HG03558 (cell line): ENCODE measurements around the gene MTMR2.
"Not testable (repeated sequence)": the region's sequence is repeated elsewhere in the genome, so short reads cannot be mapped to it uniquely, and the experiment has no call there.

Experiments
- ATAC-seq: cut with Tn5 transposase; IDR thresholded peaks from one replicate; pipeline ENCODE4 v1.9.1; 2021; ENCODE audit warnings: moderate number of reproducible peaks; ENCODE audit not compliant: unreplicated experiment; ENCODE audit errors: extremely low read depth

Gene MTMR2

DNA sequence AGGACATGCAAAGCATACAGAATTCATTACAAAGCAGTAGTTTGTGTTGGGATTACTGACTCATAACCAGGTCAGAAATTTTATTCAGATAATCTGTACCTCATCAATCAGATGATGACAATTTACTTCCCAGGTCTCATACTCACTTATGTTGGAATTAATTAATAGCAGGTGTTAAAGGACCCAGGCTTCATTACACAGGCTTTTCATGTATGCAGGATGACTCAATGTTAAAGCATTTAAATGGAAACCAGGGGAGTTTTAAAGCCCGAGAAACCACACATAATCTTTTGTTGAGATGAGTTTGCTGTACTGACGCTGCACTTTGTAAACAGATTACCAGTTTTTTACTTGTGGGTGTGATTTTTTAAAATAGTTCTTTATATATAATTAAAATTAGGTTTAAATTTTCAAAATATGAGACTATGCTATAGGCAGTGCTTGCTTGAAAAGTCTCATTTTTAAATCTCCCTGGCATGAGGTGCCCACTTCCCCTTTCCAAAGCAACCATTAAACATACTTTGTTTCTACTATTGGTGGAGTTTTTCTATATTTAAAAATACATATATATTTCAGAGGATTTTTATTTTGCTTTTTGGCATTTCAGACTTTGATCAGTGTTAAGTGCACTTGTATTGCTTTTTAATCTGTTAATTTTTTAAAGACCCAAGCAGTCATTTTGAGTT is 92.6 kb downstream of the MTMR2 start:
- ATAC-seq, result no peak

DNA sequence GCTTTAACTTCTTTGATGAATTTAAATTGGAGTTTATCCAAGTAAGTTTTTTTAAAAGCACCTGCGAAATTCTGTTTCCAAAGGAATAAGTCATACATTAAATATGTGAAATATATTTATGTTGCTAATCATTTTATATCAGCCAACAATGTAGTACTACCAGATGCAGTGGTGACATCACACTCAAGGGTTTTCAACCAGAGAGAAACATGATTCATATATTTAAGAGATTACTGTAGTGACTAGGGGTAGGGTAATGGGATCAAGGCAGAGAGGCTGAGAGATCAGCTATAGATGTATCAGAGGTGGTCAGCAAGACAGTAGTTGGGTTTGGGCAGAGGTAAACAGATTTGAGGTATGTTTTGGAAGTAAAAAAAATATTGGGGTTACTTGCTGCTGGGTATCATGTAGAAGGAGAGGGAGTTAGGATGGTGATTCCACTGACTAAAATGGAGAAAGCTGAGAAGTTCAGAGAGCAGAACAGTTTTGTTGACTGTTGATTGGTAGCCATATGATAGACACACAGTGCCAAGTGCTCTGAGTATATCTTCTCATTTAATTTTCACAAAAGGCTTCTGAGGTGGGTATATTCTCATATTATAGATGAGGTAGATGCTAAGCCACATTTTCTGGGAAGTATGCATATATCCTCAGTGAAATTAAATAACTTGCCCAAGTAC is 94.2 kb downstream of the MTMR2 start:
- ATAC-seq, result no peak

DNA sequence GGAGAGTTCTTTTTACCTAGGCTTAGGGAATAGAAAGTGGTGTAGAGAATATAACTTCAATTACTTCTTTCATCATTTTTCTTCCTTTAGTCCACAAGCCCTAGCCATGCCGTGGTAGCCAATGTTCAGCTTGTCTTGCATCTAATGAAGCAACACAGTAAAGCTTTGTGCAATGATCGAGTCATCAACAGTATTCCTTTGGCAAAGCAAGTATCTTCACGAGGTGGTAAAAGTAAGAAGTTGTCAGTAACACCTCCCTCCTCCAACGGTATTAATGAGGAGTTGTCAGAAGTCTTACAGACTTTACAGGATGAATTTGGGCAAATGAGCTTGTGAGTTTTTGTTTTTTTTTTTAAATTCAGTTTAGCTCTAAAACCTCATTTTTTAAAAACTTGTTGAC is 96.2 kb downstream of the MTMR2 start:
- no peak for ATAC-seq

DNA sequence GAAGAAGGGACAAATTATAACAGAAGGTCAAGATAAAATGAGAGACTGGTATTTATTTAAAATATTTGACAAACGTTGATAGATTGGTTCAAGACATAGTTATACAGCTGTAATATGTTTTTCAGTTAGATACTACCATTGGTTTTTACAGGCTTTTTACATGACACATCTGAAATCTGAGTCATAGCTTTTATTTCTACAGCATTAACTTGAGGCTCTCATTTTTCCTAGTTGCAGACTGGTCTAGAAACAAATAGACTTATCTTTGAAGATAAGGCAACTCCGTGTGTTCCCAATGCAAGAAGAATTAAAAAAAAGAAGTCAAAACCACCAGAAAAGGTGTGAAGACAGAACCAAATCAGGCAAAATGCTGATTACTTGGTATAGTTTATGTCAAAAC is 102.3 kb downstream of the MTMR2 start:
- no peak for ATAC-seq

DNA sequence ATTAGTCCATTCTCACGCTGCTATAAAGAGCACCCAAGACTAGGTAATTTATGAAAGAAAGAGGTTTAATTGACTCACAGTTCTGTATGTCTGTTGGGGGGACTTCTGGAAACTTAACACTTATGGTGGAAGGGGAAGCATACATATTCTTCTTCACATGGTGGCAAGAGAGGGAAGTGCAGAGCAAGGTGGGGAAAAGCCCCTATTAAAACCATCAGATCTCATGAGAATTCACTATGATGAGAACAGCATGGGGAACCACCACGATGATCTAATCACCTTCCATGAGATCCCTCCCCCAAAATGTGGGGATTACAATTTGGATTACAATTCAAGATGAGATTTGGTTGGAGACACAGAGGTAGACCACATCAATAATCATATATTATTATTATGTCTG is 107.9 kb downstream of the MTMR2 start:
- no peak for ATAC-seq

DNA sequence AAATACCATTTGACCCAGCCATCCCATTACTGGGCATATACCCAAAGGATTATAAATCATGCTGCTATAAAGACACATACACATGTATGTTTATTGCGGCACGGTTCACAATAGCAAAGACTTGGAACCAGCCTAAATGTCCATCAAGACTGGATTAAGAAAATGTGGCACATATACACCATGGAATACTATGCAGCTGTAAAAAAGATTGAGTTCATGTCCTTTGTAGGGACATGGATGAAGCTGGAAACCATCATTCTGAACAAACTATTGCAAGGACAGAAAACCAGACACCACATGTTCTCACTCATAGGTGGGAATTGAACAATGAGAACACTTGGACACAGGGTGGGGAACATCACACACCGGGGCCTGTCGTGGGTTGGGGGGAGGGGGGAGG is 112.9 kb downstream of the MTMR2 start:
- ATAC-seq, result not testable (repeated sequence)

DNA sequence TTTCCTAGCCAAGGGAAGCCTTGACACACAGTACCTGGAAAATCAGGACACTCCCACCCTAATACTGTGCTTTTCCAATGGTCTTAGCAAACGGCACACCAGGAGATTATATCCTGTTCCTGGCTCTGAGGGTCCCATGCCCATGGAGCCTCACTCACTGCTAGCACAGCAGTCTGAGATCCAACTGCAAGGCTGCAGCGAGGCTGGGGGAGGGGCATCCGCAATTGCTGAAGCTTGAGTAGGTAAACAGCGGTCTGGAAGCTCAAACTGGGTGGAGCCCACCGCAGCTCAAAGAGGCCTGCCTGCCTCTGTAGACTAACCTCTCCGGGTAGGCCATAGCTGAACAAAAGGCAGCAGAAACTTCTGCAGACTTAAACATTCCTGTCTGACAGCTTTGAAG is 117.4 kb downstream of the MTMR2 start:
- ATAC-seq, result not testable (repeated sequence)

DNA sequence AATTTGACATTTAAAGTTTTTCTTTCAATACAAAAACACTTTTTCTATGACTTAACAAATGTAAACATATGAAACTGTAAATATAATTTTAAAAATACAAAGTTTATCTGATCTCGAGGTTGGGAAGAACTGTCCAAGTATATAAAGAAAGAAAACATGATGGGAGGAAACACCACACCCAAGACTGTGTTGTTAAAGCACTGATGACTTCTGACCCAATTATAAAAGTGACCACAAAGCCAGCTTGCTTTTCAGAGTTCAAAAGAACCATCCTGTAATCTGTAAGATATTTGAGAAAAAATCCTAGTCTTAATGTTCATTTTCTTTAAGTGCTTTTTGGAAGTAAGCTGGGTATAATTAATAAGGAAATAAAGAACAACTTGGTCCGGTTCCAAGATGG is 118.0 kb downstream of the MTMR2 start:
- no peak for ATAC-seq

DNA sequence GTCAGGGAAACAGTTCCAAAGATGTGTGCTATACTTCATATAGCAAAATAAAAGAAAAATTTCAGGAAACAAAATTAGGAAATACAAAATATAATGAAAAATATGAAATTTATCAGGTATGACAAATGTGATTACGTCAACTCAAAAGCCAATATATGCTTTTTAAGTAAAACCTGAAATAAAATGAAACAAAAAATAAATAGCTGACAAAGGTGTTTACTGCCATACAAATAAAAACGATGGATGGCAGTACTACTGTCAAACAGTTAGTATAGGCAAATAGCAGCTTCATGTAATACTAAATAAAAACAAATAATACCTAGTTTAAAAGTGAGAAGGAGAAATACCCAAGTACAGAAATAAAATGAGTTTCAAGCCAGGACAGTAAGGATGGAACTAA is 119.9 kb downstream of the MTMR2 start:
- no peak for ATAC-seq

DNA sequence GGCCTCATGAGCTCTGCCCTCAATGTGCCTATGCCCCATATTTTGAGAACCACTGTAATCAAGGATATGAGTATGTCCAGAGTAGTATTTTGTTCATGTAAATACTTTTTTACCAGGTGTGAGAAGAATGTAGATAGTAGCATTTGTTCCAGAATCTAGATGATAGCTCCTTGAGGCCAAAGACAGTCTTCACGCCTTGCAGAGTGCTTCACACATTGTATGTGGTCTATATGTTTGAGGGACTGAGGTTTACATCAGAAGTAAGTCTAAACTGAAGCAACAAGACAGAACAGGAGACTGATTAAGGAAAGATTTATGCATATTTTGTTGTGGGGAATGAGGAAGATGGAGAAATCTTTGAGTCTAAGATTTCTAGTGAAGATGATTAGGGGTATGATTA is 121.1 kb downstream of the MTMR2 start:
- no peak for ATAC-seq

DNA sequence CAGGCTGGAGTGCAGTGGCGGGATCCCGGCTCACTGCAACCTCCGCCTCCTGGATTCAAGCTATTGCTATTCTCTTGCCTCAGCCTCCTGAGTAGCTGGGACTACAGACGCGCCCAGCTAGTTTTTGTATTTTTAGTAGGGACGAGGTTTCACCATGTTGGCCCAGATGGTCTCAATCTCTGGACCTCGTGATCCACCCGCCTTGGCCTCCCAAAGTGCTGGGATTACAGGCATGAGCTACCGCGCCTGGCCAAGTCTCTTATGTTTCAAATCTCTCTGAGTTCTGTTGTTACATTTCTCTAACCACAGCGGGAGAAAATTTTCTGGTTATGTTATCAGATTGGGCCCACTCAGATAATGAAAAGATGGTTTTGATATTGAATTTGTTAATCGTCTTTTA is 123.5 kb downstream of the MTMR2 start:
- no peak for ATAC-seq

DNA sequence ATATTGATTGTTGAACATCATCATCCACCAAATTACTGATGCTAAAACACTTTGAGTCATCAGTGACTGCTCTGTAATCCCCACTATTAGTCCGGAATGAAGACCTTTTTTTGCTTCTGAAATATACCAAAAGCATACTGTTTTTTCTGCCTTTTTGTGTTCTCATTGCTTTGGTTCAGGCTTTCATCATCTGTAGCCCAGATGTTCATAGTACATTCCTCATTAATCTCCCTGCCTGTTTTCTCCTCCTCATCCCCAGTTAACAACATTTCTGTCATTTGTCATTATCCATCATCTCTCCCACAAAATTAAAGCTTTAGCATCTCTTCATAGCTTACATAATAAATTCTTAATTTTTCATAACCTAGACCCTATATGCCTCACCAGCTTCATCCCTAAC is 124.4 kb downstream of the MTMR2 start:
- ATAC-seq, result no peak

DNA sequence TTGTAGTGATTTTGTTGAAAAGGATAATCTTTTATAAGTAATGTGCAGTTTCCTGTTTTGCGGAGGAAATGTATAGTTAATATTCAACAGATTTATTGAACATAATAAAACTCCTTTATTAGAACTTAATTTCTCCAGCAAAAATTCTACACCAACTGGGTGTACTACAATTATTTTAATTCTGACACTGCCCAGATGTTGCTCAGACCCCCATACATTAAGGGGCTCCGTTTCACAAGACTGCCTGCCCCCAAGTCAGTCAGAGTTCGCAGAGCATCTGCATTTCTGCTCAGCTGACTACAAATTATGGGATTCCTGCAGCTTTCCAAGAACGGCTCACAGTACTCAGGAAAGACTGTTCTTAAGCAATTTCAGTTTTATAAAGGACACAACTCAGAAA is 127.4 kb downstream of the MTMR2 start:
- no peak for ATAC-seq

DNA sequence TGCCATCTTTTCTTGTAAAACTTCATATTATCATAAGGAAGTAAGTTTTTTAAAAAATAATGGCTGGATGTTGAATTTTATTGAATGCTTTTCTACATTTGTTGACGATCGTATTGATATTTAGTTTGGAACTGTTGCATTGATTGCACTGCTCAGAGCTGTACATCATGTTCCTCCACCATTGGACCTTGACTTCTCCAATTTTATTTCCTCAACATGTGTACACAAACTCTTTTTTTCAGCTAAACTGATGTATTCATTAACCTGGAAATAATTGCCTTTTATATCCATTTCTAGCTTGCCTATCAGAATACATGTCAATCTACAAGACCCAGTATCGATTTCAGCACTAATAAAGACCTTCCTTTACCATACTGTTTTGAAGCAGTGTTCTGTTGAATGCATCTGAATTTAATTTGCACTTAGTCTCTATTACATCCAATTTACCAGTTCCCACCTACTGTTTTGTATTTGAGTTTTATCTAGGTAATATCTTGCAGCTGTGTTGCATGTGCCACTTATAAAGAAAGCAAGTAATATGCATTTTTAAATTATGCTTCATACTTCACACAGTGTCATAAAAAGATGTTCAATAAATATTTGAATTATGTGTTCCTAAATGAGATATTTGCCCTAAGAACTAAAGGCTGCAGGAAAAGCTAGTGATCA is 128.1 kb downstream of the MTMR2 start:
- ATAC-seq, result no peak

DNA sequence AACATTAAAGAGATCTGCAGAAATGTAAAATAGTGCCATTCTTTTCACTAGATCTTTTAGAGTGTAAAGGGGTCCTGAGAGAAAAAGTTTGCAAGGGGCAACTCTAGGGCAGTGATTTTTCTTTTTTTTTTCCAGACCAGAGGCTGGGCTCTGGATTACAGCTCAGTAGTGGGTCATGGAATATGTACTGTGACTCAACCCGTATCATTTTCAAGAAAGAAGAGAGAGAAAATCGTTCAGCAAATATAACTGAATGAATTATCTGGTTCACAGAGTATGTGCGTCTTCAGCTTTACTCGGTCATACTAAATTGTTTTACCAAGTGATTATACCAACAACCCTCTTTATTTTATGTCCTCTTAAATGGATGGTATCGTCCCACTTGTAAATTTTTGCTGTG is 129.8 kb downstream of the MTMR2 start:
- ATAC-seq, result no peak

DNA sequence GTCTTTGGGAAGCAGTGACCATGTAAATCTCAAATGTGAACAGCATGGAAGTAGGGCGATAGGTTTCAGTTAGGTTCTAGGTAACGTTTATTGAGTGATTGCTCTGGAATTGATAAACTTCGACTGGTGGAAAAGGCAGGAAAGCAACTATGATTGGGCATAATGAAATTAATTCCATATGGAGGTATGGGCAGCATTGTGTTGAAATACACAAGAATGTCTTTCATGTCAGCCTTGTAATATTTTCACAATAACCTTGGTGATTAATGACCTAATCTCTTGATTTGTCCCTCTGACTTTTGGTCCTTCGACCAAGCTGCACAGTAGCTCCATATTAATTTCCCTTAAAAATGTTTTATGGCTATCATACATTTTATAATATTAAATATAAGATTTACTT is 130.8 kb downstream of the MTMR2 start:
- ATAC-seq, result no peak

DNA sequence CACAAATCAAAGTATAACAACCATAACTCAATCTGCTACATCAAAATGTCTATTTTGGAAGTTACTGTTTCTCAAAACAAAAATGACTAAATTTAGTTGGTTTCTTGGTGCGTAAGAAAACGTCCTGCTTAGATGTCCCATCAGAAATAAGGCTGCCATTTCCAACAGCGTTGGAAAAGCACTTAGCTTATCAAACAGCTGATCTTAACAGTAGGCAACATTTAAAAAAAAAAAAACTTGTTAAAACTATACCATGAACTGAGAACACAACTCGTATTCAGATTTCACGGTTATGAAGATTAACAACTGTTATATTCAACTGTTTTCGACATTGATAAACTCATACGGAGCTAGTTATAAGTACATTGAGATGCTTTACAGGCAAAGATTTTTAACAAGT is 131.2 kb downstream of the MTMR2 start:
- no peak for ATAC-seq

DNA sequence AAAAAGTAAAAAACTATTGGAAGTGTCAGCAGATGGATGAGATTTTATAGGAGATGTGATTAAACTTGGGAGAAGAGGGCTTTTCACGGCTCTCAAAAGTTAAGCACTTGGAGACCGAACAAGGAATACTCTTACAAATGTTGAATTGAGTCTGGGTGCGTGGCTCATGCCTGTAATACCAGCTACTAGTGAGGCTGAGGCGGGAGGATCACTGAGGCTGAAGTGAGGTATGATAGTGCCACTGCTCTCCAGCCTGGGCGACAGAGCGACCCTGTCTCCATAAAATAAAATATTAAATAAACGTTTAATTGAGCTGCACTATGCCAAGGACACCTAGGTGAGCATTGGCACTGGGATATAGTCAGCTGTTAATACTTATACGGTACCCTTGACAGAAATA is 131.7 kb downstream of the MTMR2 start:
- no peak for ATAC-seq

DNA sequence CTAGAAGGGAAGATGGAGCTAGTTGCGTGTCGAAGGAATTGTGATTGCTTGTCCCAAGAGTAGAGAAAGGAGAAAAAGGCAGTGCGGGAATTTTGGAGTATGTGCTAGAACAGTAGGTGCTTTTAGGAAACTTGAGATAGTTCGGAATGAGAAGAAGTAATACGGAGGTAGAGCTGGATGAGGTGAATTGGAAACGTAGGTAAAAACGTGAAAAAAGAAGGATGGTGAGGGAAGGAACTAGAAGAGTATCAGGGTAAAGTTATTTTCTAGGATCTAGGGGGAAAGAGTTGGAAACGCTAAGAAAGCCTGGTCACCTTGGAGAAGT is 132.2 kb downstream of the MTMR2 start:
- ATAC-seq, result no peak

DNA sequence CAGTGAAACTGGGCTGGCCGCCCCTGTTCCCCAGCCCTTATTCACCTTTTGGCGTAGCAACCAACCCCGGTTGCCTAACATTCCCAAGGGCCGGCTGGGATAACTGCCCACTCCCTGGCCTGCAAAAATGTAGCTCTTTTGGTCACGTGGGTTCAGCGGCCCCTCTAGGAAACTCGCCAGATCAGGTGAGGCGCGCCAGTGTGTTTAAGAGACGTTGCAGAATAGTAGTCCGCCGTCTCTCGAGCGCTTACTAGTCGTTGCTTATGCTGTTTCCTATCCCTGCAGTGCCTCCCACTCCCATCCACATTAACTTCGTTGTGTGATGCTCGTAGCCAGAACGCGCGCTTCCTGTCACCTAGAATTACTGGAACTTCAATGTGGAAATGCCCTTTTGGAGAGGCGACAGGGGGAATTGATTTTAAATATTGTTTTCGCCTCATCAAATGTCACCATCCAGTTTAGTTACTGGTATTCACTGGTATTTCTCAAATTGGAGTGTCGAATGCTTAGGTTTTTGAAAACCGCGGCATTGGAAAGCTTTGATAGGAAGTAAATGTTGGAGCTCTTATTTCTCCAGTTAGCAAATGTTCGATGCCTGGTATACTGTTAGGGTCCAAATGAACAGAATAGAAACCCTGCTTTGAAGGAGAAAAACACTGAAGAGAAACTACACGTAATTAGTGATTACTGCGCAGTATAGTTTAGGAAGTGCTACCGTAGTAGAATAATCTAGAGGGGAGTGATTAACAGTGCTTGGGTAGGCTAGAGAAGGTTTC is 132.8 kb downstream of the MTMR2 start:
- no peak for ATAC-seq
